IPS DF 4.7 (cell line): ENCODE measurements around the gene SGTA.

Experiments used
- DNase-seq: peaks from one replicate; pipeline ENCODE4 v3.0.0-alpha.2; 2013; ENCODE audit warnings: low spot score; ENCODE audit errors: extremely low read depth

The SGTA gene

GRCh38 chr19:2727640-2727944 lies 55.5 kb downstream of the SGTA start:
- no peak for DNase-seq

GRCh38 chr19:2726904-2727639 lies 56.0 kb downstream of the SGTA start:
- no peak for DNase-seq

GRCh38 chr19:2726160-2726855 lies 56.8 kb downstream of the SGTA start:
- DNase-seq: no peak

GRCh38 chr19:2724148-2724557 lies 58.9 kb downstream of the SGTA start:
- DNase-seq: no peak

GRCh38 chr19:2723747-2724146 lies 59.3 kb downstream of the SGTA start:
- DNase-seq: no peak

- DNase-seq: no peak
Observed at GRCh38 chr19:2723345-2723715, 59.7 kb downstream of the SGTA start.

- DNase-seq: no peak
Observed at GRCh38 chr19:2722541-2723344, 60.3 kb downstream of the SGTA start.

GRCh38 chr19:2721570-2722540 lies 61.2 kb downstream of the SGTA start:
- no peak for DNase-seq

- DNase-seq: no peak
Observed at GRCh38 chr19:2720777-2721569, 62.1 kb downstream of the SGTA start, which contains the start of gene DIRAS1. Gene DIRAS1, minus strand, starts transcription at chr19:2721372. Its CDS starts 3,566 bp downstream, at chr19:2717806.

GRCh38 chr19:2719920-2720776 lies 62.9 kb downstream of the SGTA start:
- no peak for DNase-seq

GRCh38 chr19:2719232-2719735 lies 63.8 kb downstream of the SGTA start:
- no peak for DNase-seq

GRCh38 chr19:2717638-2718541 lies 65.2 kb downstream of the SGTA start:
- DNase-seq: no peak

- no peak for DNase-seq
Observed at GRCh38 chr19:2716722-2717637, 66.1 kb downstream of the SGTA start.

- no peak for DNase-seq
Observed at GRCh38 chr19:2716275-2716650, 66.8 kb downstream of the SGTA start.

GRCh38 chr19:2715470-2716274 lies 67.4 kb downstream of the SGTA start:
- DNase-seq: no peak
